Neuronal stem cell (in vitro differentiated cells): ENCODE measurements around the gene NFATC2.
A peak's percentile ranks its signal among the peaks of the same experiment; 100 is the strongest.

Experiments
- DNase-seq: peaks from one replicate; pipeline ENCODE4 v3.0.0-alpha.2; 2013; ENCODE audit warnings: low spot score
- H2AFZ ChIP-seq: one replicate; pipeline ENCODE4 v1.6.1; 2013; ENCODE audit warnings: mild to moderate bottlenecking, low read length, inconsistent platforms
- H2AK5ac ChIP-seq: 2 replicates; pipeline ENCODE4 v1.6.1; 2013; ENCODE audit warnings: low read depth, mild to moderate bottlenecking, inconsistent platforms, low read length, moderate library complexity, mixed read lengths
- H2BK120ac ChIP-seq: 2 replicates; pipeline ENCODE4 v1.6.1; 2013; ENCODE audit warnings: low read depth, mild to moderate bottlenecking, inconsistent platforms, low read length, moderate library complexity, mixed read lengths
- H2BK12ac ChIP-seq: one replicate; pipeline ENCODE4 v1.6.1; 2013; ENCODE audit warnings: low read length, inconsistent platforms
- H2BK15ac ChIP-seq: 2 replicates; pipeline ENCODE4 v1.6.1; 2013; ENCODE audit warnings: mild to moderate bottlenecking, low read length, inconsistent platforms, mixed read lengths
- H2BK5ac ChIP-seq: one replicate; pipeline ENCODE4 v1.6.1; 2013; ENCODE audit warnings: inconsistent platforms, mild to moderate bottlenecking, low read length, moderate library complexity
- H3K14ac ChIP-seq: one replicate; pipeline ENCODE4 v1.6.1; 2013; ENCODE audit warnings: low read length, inconsistent platforms
- H3K18ac ChIP-seq: 2 replicates; pipeline ENCODE4 v1.6.1; 2013; ENCODE audit warnings: low read length, inconsistent platforms
- H3K23ac ChIP-seq: 2 replicates; pipeline ENCODE4 v1.6.1; 2013; ENCODE audit warnings: low read depth, mild to moderate bottlenecking, mixed read lengths, low read length, inconsistent platforms; ENCODE audit not compliant: poor library complexity
- H3K27ac ChIP-seq: replicated peaks from 3 replicates; pipeline ENCODE4 v1.5.1; 2013; ENCODE audit warnings: low read length, inconsistent platforms
- H3K27me3 ChIP-seq, 3 experiments: 2 replicates each; pipeline ENCODE4 v1.6.1; 2013; ENCODE audit warnings: low read length in 3 of 3, mild to moderate bottlenecking in 2 of 3, inconsistent platforms in 1 of 3, low read depth in 1 of 3, mixed read lengths in 1 of 3, moderate library complexity in 1 of 3; ENCODE audit not compliant: control insufficient read depth in 3 of 3, insufficient read depth in 3 of 3
- H3K36me3 ChIP-seq, 2 donors: replicated peaks in 1 of 2; 2 replicates each; pipeline ENCODE4 v1.6.1; 2013; ENCODE audit warnings: low read length in 2 of 2; ENCODE audit not compliant: control insufficient read depth in 2 of 2, insufficient read depth in 2 of 2
- H3K4ac ChIP-seq: 2 replicates; pipeline ENCODE4 v1.6.1; 2013; ENCODE audit warnings: inconsistent platforms, mild to moderate bottlenecking, low read length, moderate library complexity
- H3K4me1 ChIP-seq, 2 donors: 1 replicate in 1 of 2; 2 replicates in 1 of 2; pipeline ENCODE4 v1.6.1; 2013; ENCODE audit warnings: low read length in 2 of 2, low read depth in 1 of 2; ENCODE audit not compliant: control insufficient read depth in 2 of 2, insufficient read depth in 1 of 2
- H3K4me2 ChIP-seq: one replicate; pipeline ENCODE4 v1.6.1; 2013; ENCODE audit warnings: mild to moderate bottlenecking, low read length, inconsistent platforms; ENCODE audit not compliant: insufficient read depth, poor library complexity, severe bottlenecking
- H3K4me3 ChIP-seq, 2 donors: 2 replicates each; pipeline ENCODE4 v1.5.1; 2013; ENCODE audit warnings: low read length in 2 of 2, mild to moderate bottlenecking in 2 of 2, inconsistent platforms in 1 of 2, moderate library complexity in 1 of 2
- H3K79me1 ChIP-seq: one replicate; pipeline ENCODE4 v1.6.1; 2013; ENCODE audit warnings: low read depth, mild to moderate bottlenecking, inconsistent platforms, low read length, moderate library complexity
- H3K9ac ChIP-seq: one replicate; pipeline ENCODE4 v1.6.1; 2013; ENCODE audit warnings: mild to moderate bottlenecking, low read depth, low read length, inconsistent platforms; ENCODE audit not compliant: poor library complexity
- H3K9me3 ChIP-seq, 2 donors: replicated peaks in 1 of 2; 2 replicates each; pipeline versions ENCODE3 to v1.6.1; 2013; ENCODE audit warnings: low read length in 2 of 2, mild to moderate bottlenecking in 2 of 2, inconsistent platforms in 1 of 2, low read depth in 1 of 2, mixed read lengths in 1 of 2, moderate library complexity in 1 of 2; ENCODE audit not compliant: control insufficient read depth in 2 of 2, insufficient read depth in 1 of 2
- H4K8ac ChIP-seq: one replicate; pipeline ENCODE4 v1.6.1; 2013; ENCODE audit warnings: low read depth, mild to moderate bottlenecking, inconsistent platforms, low read length, moderate library complexity
- H4K91ac ChIP-seq: one replicate; pipeline ENCODE4 v1.6.1; 2013; ENCODE audit warnings: low read length, low read depth, mild to moderate bottlenecking, inconsistent platforms; ENCODE audit not compliant: poor library complexity
- WGBS, 2 donors: extraction: QIAGEN DNeasy Blood & Tissue Kit; methylation state at CpG; one replicate each; pipeline ENCODE4 v1.1.7; 2013; ENCODE audit warnings: missing lambda C conversion rate in 2 of 2, mixed read lengths in 1 of 2; ENCODE audit not compliant: insufficient read length in 2 of 2, insufficient replicate concordance in 1 of 2; ENCODE audit errors: extremely low coverage in 2 of 2; 5-methylcytosine and 5-hydroxymethylcytosine counted together

NFATC2 gene

DNA sequence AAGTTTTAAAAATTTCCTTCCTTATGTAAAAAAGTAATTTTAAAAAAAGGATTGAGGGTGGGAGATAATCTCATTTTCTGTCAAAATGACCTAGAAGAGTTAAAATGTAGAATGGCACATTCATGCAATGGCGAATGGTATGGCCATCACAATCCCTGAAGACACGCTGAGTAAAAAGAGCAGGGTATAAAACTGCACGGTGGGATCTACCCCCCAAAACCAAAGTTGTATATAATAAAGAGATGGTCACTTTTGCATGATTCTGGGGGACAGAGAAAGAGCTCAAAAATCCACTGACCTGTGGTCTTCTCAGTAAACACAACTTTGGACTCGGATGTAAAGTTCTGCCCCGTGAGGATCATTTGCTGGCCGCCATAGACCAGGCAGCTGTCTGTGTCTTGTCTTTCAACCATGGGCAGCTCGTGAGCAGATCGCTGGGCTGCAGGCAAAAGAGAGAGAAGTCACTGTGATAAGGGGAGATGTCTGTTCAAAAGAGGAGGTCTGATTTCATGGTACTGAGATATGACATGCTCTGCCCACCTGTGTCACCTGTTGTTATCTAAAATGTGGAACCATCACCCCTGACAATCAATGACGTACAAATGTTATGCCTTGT is 88.2 kb downstream of the NFATC2 start:
- H2BK120ac ChIP-seq: no peak overlapping the region
- no CpG with 5 or more reads among the region's 9 CpGs for WGBS, 2 donors
- H3K23ac ChIP-seq: no peak overlapping the region
- H2AK5ac ChIP-seq: no peak overlapping the region
- H3K4ac ChIP-seq: no peak overlapping the region
- H4K8ac ChIP-seq: no peak overlapping the region
- peaks cover 0 to 4% of the 10 kb centered on the region in 2 donors for H3K4me1 ChIP-seq
- no peak overlapping the region for H2BK15ac ChIP-seq
- H3K79me1 ChIP-seq: no peaks in the 10 kb centered on the region
- no peak overlapping the region for H3K18ac ChIP-seq
- H3K9me3 ChIP-seq: peaks cover 0 to 6% of the 10 kb centered on the region in 2 donors
- no peak overlapping the region for H3K4me3 ChIP-seq
- H3K4me2 ChIP-seq: no peak overlapping the region
- H2BK5ac ChIP-seq: no peak overlapping the region
- no peak overlapping the region for H3K9ac ChIP-seq
- no peak overlapping the region for H3K14ac ChIP-seq
- DNase-seq: no peak
- H3K27me3 ChIP-seq: no peaks in the 10 kb centered on the region
- H3K36me3 ChIP-seq: no peaks in the 10 kb centered on the region
- no peak overlapping the region for H4K91ac ChIP-seq
- H2AFZ ChIP-seq: no peak overlapping the region
- H2BK12ac ChIP-seq: no peak overlapping the region
- no peak overlapping the region for H3K27ac ChIP-seq

DNA sequence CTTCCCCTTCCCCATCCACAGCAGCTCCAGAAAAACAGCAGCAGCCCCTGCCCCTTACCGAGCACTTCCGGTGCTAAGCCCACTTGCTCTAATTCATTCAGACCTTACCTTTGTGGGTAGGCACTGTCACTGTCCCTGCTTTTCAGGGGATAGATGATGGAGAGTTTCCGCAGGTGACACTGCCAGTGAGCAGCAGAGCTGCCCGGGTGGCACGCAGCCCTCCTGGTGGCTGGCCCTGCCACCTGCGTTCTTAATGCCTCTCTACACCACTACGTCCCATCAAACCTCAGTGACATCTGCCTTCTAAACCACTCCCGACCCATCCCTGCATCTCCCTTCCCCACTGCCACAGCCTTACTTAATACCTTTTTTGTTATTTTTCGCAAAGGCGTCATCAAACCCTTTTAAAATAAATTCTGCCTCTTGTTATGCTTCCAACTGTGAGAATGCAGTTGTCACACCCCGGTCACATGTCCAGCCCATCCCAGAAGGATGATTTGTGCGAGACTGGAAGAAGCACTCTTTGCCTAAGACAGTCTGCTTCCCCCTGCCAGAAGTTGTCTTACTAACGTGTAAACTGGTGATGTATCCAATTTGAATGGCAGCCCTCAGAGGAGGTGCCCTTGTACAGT is 89.7 kb downstream of the NFATC2 start:
- Histone ChIP-seq H3K4me3 (no peak overlapping the region), H2BK120ac (no peak overlapping the region), H3K27ac (no peak overlapping the region), H2BK15ac (no peak overlapping the region), H3K14ac (peak overlapping the region; percentile 14), H3K23ac (peak overlapping the region; percentile 4), H3K4me2 (no peak overlapping the region), H3K36me3 (no peaks in the 10 kb centered on the region), H2AFZ (no peak overlapping the region), H2BK5ac (no peak overlapping the region), H4K91ac (no peak overlapping the region), H2BK12ac (no peak overlapping the region), H3K18ac (no peak overlapping the region), H4K8ac (no peak overlapping the region), H3K9ac (peak overlapping the region; percentile 38), H3K9me3 (peaks cover 0 to 6% of the 10 kb centered on the region in 2 donors), H3K79me1 (no peaks in the 10 kb centered on the region), H3K27me3 (no peaks in the 10 kb centered on the region), H2AK5ac (peak overlapping the region; percentile 51), H3K4ac (no peak overlapping the region), H3K4me1 (peaks cover 0 to 9% of the 10 kb centered on the region in 2 donors)
- WGBS, 2 donors: no CpG with 5 or more reads among the region's 13 CpGs
- no peak for DNase-seq

DNA sequence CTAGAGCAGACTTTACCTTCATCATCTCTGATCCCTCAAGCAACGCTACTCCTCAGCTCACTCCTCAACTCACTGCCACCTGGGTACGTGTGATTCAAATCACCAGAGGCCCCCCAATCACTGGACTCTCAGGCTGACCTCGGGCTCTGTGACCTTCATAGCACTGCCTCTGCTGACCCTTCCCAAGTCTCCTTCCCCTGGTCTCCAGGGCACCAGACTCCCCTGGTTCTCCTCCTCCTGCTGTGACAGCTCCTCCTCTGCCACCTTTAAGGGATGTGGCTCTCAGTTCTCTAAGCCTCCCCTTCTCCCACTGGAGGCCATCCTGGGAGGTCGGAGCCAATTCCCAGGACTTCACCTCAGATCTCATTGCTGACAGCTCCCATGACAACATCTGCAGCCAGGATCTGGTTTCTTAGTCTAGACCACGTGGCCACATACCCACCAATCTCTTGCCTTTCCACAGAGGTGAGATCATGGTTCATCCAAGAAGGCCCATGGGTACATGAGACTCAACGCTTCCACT is 90.4 kb downstream of the NFATC2 start:
- WGBS, 2 donors: no CpG with 5 or more reads among the region's 6 CpGs
- Histone ChIP-seq H3K79me1 (no peaks in the 10 kb centered on the region), H3K4ac (no peak overlapping the region), H3K9ac (no peak overlapping the region), H3K4me2 (no peak overlapping the region), H3K14ac (no peak overlapping the region), H3K4me1 (peaks cover 2 to 9% of the 10 kb centered on the region in 2 donors), H2AK5ac (no peak overlapping the region), H2BK12ac (no peak overlapping the region), H2BK5ac (no peak overlapping the region), H3K9me3 (peaks cover 0 to 6% of the 10 kb centered on the region in 2 donors), H3K4me3 (no peak overlapping the region), H3K27me3 (no peaks in the 10 kb centered on the region), H4K91ac (peak overlapping the region; percentile 48), H3K18ac (peak overlapping the region; percentile 35), H2BK120ac (no peak overlapping the region), H2BK15ac (peak overlapping the region; percentile 7), H2AFZ (no peak overlapping the region), H3K36me3 (no peaks in the 10 kb centered on the region), H3K23ac (peak overlapping the region; percentile 4), H3K27ac (no peak overlapping the region), H4K8ac (no peak overlapping the region)
- no peak for DNase-seq

DNA sequence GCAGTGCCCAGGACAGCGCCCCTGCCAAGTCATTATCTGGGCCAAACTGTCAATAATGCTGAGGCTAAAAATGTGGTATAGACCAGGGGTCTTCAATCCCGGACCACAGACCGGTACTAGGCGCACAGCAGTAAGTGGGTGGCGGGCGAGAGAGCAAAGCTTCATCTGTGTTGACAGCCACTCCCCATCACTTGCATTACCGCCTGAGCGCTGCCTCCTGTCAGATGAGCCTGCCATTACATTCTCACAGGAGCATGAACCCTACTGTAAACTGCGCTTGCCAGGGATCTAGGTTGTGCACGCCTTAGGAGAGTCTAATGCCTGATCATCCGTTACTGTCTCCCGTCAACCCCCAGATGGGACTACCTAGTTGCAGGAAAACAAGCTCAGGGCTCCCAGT is 91.0 kb downstream of the NFATC2 start:
- Histone ChIP-seq H3K14ac (no peak overlapping the region), H2BK120ac (no peak overlapping the region), H2AK5ac (no peak overlapping the region), H2BK5ac (no peak overlapping the region), H3K79me1 (no peaks in the 10 kb centered on the region), H3K9ac (no peak overlapping the region), H3K36me3 (no peaks in the 10 kb centered on the region), H3K4me1 (peaks cover 8 to 9% of the 10 kb centered on the region in 2 donors), H4K91ac (no peak overlapping the region), H3K23ac (no peak overlapping the region), H4K8ac (no peak overlapping the region), H2AFZ (no peak overlapping the region), H3K4me2 (no peak overlapping the region), H3K4me3 (no peak overlapping the region), H3K4ac (no peak overlapping the region), H3K9me3 (peaks cover 0 to 6% of the 10 kb centered on the region in 2 donors), H3K18ac (no peak overlapping the region), H3K27me3 (no peaks in the 10 kb centered on the region), H3K27ac (no peak overlapping the region), H2BK15ac (no peak overlapping the region), H2BK12ac (no peak overlapping the region)
- no CpG with 5 or more reads among the region's 12 CpGs for WGBS, 2 donors
- no peak for DNase-seq
